Astrocyte of the cerebellum (primary cell): Measurements from ENCODE around the gene CNFN.

ENCODE experiments used
- DNase-seq: peaks from one replicate; pipeline ENCODE4 v3.0.0-alpha.2; 2011; ENCODE audit warnings: low read depth
- H3K4me3 ChIP-seq: 2 replicates; pipeline ENCODE4 v1.5.1; 2011; ENCODE audit warnings: mild to moderate bottlenecking, low read depth, low read length, moderate library complexity
- CTCF ChIP-seq: IDR thresholded peaks from 2 replicates; pipeline ENCODE4 v1.5.1; 2012; ENCODE audit warnings: low read length, low read depth, moderate library complexity, mild to moderate bottlenecking; ENCODE audit errors: missing control alignments
- in situ Hi-C: cut with HindIII; loops from 2 replicates; pipeline ENCODE4 v1.10.0; 2017; ENCODE audit warnings: low sequenced_read_pairs

The CNFN gene

GRCh38 chr19:42356686-42357085 lies 33.4 kb downstream of the CNFN start:
- in situ Hi-C loops: no loop called here
- TF ChIP-seq CTCF: no peak
- no peak overlapping the region for H3K4me3 ChIP-seq
- no peak for DNase-seq

- no peak overlapping the region for H3K4me3 ChIP-seq
- TF ChIP-seq CTCF: no peak
- DNase-seq: no peak
- in situ Hi-C loops: no loop called here
Observed at GRCh38 chr19:42355896-42356295, 34.2 kb downstream of the CNFN start.

DNA sequence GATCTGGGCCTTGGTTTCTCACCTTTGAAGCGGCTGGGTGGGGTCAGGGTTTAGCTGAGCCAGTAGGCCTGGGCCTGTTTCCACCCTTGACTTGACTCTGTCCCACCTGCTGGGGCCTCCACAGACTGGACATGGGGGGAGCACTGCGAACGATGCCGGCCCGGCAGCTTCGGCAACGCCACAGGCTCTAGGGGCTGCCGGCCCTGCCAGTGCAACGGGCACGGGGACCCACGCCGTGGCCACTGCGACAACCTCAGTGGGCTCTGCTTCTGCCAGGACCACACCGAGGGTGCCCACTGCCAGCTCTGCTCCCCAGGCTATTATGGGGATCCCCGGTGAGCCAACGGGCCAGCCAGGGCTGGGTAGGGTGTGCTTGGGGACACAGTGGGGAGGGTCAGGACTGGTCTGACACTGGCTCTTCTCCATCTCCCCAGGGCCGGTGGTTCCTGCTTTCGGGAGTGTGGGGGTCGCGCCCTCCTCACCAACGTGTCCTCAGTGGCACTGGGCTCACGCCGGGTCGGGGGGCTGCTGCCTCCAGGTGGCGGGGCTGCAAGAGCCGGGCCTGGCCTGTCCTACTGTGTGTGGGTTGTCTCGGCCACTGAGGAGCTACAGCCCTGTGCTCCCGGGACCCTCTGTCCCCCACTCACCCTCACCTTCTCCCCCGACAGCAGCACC lies 36.6 kb downstream of the CNFN start:
- in situ Hi-C loops: no loop called here
- H3K4me3 ChIP-seq: no peak overlapping the region
- TF ChIP-seq CTCF: no peak
- no peak for DNase-seq

DNA sequence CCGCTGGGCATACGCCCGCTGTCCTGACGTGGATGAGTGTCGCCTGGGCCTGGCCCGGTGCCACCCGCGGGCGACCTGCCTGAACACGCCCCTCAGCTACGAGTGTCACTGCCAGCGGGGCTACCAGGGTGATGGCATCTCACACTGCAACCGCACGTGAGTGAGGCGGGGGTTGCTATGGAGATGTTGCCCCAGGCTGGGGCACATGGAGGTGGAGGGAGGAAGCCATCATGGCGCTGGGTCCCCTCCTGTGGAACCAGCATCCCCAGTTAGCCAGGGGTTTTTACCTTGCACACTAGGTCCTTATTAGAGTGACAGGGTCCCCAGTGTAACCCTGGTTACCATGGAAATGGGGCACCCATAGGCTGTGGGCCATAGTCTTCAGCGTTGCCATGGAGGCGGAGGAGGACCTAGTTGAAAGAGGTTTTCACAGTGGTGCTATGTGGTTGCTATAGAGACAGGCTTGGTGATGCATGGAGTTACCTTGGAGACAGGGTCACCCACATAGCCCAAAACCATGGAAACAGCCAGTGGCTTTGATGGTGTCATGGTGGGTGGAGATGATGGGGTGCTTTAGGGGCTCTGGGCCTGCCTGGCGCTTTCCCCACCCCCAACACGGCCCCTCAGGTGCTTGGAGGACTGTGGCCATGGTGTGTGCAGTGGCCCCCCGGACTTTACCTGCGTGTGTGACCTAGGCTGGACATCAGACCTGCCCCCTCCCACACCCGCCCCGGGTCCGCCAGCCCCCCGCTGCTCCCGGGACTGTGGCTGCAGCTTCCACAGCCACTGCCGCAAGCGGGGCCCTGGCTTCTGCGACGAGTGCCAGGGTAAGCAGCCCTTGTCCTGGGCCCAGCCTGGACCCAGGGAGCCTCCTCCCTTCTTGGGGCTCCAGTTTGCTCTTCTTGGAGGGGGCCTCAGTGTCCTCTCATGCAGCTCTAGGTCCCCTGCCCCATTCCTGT lies 37.5 kb downstream of the CNFN start:
- in situ Hi-C loops: no loop called here
- no peak for DNase-seq
- no peak for TF ChIP-seq CTCF
- H3K4me3 ChIP-seq: no peak overlapping the region

DNA sequence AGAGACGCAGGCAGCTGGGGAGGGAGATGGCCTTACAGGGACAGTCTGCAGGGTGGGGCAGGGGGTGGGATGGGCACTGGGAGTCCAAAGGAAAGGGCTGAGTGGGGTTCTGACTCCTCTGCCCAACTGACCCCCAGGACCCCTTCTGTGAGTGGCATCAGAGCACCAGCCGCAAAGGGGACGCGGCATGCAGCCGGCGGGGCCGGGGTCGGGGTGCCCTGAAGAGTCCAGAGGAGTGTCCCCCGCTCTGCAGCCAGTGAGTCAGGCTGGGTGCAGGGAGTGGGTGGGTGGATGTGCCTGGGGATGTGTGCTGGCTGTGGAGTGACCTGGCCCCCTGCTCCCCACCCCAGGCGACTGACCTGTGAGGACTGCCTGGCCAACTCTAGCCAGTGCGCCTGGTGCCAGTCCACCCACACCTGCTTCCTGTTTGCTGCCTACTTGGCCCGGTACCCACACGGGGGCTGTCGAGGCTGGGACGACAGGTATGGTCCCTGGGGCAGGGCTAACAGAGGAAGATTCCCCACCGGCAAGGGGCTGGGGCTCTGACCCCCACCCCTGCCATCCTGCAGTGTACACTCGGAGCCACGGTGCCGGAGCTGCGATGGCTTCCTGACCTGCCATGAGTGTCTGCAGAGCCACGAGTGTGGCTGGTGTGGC lies 38.9 kb downstream of the CNFN start:
- no peak for DNase-seq
- in situ Hi-C loops: no loop called here
- no peak for TF ChIP-seq CTCF
- H3K4me3 ChIP-seq: no peak overlapping the region

GRCh38 chr19:42350417-42350816 lies 39.7 kb downstream of the CNFN start:
- no peak for TF ChIP-seq CTCF
- in situ Hi-C loops: no loop called here
- no peak overlapping the region for H3K4me3 ChIP-seq
- no peak for DNase-seq
